ENCODE measurements around the gene ESRRB.

Gene ESRRB

GRCh38 chr14:76457841-76458240 lies 81.9 kb downstream of the ESRRB start:
- no peak for DNase-seq

GRCh38 chr14:76461886-76462285 lies 85.9 kb downstream of the ESRRB start:
- DNase-seq = no peak

- DNase-seq = no peak
Measured at GRCh38 chr14:76462330-76462729, 86.4 kb downstream of the ESRRB start.

- no peak for DNase-seq
Measured at GRCh38 chr14:76463105-76463504, 87.2 kb downstream of the ESRRB start.

DNA sequence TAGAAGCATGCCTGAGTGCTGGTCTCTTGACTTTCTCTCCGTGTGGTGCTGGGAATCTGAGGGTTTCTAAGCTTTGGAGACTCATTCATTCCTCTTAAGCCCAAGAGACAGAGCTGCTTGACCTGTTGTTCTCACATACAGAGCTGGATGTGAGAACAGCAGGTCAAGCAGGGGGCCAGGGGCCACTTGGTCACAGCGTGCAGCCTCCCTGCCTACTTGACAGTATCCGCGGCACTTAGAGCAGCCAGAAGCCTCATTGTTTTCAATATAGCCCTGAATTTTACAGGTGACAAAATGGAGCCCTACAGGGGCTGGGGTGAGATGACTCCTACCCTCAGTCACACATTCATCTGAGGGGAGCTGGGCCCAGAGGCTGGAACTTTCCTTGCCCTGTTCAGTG lies 88.9 kb downstream of the ESRRB start:
- no peak for DNase-seq

DNA sequence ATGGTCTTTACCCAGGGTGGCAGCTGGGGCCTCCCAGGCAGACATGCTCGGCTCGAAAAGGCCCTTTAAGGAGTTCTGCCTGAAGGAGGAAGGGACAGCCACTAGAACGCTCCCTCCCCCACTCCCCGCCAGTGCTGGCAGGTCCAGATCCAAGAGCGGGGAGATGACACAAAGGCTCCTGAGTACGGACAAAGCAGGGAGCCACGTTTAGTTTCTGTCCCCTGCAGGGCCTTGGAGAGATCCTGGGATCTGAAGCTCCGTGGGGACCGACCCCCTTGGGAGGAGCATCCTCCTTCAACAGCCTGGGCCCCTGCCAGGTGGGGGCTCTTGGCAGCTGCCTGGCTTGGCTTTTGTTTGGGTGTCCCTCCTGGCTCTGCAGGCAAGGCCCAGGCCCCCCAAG lies 89.7 kb downstream of the ESRRB start:
- no peak for DNase-seq

DNA sequence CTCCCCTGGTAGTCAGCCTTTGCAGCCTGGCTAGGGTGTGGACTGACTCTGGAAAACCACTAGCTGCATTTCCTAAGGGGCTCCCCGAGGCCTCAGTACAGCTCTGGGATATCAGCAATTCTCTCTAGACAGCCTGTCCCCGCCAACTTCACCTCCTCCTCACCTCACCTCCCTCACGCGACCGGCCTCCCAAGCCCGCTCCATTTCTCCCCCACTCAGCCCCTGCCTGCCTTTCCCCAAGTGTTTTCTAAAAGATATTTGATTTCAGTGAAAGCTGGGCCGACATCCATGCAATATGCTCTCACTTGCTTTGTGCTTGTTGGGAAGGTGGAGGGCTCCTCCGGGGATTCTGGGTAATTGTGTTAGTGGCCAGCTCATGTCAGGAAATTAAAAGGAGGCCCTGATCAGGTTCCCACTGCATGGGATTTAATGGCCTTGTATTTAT lies 91.8 kb downstream of the ESRRB start:
- no peak for DNase-seq

- no peak for DNase-seq
Measured at GRCh38 chr14:76472199-76472723, 96.3 kb downstream of the ESRRB start.

DNA sequence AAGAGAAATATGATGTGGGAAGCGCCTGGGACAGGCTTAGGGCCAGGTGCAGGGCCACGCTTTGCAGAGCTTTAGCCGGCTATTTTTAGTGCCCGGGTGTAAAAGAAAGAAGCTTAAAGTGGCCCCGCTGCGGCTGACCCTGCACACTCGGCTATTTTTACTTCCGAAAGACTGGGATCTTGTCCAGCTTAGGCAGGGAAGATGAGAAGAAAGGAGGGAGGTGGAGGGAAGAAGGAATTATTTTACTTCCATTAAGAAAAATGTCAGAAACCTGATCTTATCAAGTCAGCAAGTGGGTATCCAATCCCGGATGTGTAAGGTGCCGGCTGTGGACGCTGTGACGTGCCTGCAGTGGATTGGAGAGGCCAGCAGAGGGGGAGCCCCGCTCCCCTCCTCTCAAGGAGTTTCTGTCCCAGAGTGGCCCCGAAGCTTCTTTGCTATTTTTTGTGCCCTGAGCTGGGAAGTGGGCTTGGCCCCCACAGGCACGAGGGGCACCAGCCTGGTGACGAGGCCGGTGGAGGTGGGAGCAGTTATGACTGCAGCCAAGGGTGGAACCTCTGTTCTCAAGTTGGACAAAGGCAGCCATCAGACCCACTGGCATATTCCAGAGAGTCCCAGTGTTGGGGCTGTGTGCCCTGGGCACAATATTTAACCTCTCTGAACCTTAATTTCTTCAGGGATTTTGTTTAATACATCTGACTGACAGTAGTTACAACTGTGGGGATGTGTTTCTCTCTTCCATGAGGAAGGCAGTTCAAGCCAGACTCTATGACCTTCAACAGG lies 97.7 kb downstream of the ESRRB start:
- no peak for DNase-seq

DNA sequence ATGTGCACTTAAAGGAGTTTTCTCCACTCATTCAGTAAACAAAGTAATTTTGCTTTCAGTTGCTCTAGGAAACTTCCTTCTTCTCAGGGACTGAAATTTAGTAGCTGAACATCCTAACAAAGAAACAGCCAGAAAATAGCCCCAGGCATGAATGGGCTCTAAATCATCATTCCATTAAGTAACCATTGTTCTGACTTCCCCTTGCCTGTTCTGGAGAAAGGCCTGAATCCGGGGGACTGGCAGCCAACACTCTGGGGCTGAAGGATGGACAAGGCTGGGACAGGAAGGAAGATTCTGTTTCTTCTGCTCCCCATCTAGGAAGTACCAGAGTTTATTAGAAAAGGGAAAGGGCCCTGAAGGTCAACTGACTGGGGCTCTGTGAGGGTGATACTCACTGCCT lies 104.5 kb downstream of the ESRRB start:
- no peak for DNase-seq

DNA sequence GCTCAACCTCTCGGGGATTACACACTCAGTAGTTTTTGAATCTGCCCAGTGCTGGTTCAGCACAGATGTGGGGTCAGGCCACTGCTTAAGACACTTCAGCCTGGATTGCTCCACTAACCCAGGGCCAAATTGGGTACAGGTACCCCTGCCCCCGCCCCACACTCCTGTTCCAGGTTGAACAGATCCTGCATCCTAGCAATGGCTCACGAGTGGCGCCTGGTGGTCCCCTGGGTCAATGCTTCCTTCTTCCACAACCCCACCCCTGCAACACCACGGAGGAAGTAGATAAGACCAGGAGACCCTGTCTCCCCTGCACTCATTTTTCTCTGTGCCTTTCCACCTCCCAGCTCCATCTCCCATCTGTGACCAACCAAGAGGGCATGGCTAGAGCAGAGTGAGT lies 108.4 kb downstream of the ESRRB start:
- no peak for DNase-seq

- no peak for DNase-seq
Measured at GRCh38 chr14:76486251-76486743, 110.4 kb downstream of the ESRRB start.

DNA sequence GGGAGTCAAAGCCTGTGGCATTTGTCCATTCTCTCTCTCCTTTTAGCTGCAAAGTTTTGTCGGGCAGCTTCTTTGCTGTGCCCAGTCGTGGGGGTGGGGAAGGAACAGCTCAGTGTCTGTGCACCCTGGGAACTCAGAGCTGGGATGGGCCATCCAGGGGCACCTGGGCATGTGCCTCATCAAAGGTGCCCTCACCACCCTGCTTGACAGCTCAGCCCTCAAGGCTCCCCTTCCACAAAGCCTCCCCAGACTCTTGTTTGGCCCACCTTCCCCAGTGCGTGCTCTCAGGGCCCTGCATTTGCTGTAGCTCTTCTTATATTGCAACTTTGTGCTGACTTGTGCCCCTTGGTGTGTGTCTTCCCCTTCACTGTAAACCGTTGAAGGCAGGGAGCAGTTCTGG lies 112.6 kb downstream of the ESRRB start:
- no peak for DNase-seq

DNA sequence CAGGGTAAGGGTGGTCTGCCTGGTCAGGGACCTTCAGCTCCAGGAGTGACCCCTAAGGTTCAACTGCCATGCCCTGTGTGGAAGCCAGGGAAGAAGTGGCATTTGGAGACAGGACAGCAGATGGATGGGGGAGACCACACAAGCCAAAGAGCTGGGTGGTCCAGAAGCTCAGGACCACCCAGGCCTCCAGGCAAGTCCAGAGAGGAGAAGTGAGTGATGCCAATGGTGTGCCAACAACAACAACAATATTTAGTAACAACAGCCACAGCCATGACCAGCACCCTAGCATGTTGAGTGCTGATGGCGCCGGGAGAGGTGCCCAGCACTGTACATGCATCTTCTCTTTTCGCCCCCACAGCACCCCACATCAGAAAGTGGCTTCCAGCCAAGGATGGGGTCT lies 113.7 kb downstream of the ESRRB start:
- DNase-seq = no peak

GRCh38 chr14:76490111-76490510 lies 114.2 kb downstream of the ESRRB start:
- no peak for DNase-seq

- no peak for DNase-seq
Measured at GRCh38 chr14:76490735-76491134, 114.8 kb downstream of the ESRRB start.

DNA sequence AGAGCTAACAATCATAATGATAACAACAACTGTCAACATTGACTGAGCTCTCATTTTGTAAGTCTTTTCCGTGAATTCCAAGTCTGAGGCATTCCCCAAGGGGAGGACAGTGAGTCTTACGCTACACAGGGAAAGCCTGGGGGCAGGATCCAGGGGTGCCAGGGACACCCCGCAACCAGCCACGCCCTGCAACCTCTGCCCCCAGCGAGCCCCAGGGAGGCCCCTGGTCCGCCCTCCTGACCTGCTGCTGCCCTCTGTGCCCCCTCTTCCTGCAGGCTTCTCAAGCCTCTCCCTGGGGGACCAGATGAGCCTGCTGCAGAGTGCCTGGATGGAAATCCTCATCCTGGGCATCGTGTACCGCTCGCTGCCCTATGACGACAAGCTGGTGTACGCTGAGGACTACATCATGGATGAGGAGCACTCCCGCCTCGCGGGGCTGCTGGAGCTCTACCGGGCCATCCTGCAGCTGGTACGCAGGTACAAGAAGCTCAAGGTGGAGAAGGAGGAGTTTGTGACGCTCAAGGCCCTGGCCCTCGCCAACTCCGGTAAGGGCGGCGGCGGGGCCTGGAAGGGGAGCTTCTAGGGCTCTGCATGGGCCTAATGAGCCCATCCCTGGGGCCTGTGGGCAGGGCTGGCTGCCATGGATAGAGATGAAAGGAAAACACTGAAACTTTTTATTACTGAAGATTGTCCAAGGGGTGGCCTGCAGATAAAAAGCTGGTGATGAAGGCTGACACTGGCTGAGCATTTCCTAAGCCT lies 115.4 kb downstream of the ESRRB start:
- DNase-seq = no peak

DNA sequence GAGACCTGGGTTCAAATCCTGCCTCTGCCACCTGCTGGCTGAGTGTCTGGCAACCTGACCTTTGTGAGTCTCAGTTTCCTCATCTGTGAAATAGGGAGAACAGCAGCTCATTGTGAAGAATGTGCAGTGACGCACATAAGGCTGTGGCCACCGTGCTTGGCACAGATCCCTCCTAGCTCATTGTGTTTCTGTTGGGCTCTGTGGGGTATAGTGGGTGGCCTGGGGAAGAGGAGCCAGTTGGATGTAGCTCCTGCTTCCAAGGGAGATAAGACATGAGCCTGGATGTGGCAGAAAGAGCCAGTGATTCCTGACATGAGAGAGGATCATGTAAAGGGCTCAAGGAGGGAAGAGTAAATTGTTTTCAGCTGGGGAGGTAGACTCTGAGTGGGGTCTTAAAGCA lies 120.0 kb downstream of the ESRRB start:
- no peak for DNase-seq

- DNase-seq = no peak
Measured at GRCh38 chr14:76496595-76496994, 120.7 kb downstream of the ESRRB start.

GRCh38 chr14:76497550-76498462 lies 121.9 kb downstream of the ESRRB start:
- no peak for DNase-seq

DNA sequence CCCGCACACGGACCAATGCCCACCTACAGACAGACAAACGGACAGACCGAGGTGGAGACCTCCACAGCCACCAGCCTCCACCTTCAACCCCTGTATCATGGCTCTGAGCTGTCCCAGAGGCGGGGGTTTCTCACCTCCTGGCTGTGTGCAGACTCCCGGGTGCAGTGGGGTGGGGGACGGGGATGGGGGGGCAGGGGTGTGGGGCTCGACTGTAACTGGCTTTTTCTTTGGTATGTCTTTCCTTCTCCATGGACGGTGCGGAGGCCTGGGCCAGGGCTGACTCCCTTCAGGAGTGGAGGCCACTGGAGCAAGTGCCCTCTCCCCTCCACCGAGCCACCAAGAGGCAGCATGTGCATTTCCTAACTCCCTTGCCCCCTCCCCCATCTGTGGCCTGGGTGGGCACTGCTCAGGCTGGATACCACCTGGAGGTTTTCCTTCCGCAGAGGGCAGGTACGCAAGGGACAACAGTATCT lies 122.6 kb downstream of the ESRRB start:
- no peak for DNase-seq

DNA sequence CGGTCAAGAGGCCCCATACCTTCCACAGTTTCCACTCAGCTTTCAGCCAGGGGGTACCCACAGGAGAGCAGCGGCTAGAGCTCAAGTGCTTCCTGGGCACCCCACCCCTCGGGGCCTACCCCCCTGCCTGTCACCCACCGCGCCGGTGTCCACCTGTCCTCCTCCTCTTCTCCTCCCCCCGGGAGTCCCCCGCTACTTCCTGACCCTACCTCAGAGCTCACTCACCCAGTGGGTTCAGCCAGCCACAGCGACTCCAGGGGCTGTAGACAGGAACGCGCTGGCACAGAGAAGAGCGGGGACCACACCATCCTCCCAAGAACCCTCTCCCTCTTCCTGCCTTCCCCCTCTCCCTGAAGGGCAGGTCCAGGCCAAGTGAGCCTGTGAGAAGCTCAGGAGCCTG lies 123.0 kb downstream of the ESRRB start:
- DNase-seq = no peak

GRCh38 chr14:76499399-76499798 lies 123.5 kb downstream of the ESRRB start:
- no peak for DNase-seq

All from activated CD4-positive, alpha-beta T cell treated with anti-CD3 and anti-CD28 coated beads, Interleukin-2, amount 50 U/mL, for 16 hours (primary cell).